Testis (tissue), 2 donors: Measurements from ENCODE around the gene BBX.

Experiments
- CTCF ChIP-seq, 3 experiments: fragments of 450-650 bp in 2 of 3; fragments of 200-600 bp in 1 of 3; sonication (generic) in 1 of 3; IDR thresholded peaks; one replicate each; pipeline ENCODE4 v1.5.1; 2016 to 2019; ENCODE audit warnings: antibody characterized with exemption in 3 of 3, mild to moderate bottlenecking in 2 of 3, moderate library complexity in 1 of 3
- POLR2A ChIP-seq: fragments of 450-650 bp; IDR thresholded peaks from one replicate; pipeline ENCODE4 v1.6.1; 2017; ENCODE audit warnings: antibody characterized with exemption, mild to moderate bottlenecking, moderate library complexity

- TF ChIP-seq CTCF (IDR thresholded peaks at IDR 0.05) = no peak
- no peak for TF ChIP-seq POLR2A
Observed at GRCh38 chr3:107545680-107546120, 22.9 kb downstream of the BBX start.
